Astrocyte (in vitro differentiated cells and primary cell): ENCODE data around the gene PML.

Experiments used
- CTCF ChIP-seq: IDR thresholded peaks from 2 replicates; pipeline ENCODE4 v1.5.1; 2011; ENCODE audit warnings: low read depth, mild to moderate bottlenecking, inconsistent platforms, low read length, moderate library complexity; ENCODE audit not compliant: insufficient read depth
- EZH2 ChIP-seq: IDR thresholded peaks from 2 replicates; pipeline ENCODE4 v1.6.1; 2012; ENCODE audit warnings: mild to moderate bottlenecking, low read length, inconsistent platforms; ENCODE audit not compliant: insufficient read depth

GRCh38 chr15:73947651-73948050 lies 46.9 kb upstream of the PML start:
- TF ChIP-seq EZH2 (no peak), CTCF (no peak)
